Caco-2 (cell line): Measurements from ENCODE around the gene PNKD. TPM values are rescaled to one million over a fixed set of nuclear protein-coding genes. Genes with fewer than 3 reads are reported as not detected.

Experiments
- BruUV-seq: library from RNA; stranded (reverse); fragments of 400-500 nt; replicated peaks from 2 replicates; lab custom pipeline; 2021; lab: Mats Ljungman, UMichigan
- CTCF ChIA-PET: fragments of 300-600 bp; sonication (Branson Sonifier 250); formaldehyde crosslinking; loops from one replicate; lab custom pipeline; 2022; ENCODE audit warnings: antibody characterized with exemption; lab: Charles Lee
- POLR2A ChIA-PET: fragments of 300-600 bp; sonication (Branson Sonifier 250); formaldehyde crosslinking; loops from one replicate; lab custom pipeline; 2022; ENCODE audit warnings: antibody characterized with exemption; lab: Charles Lee
- DNase-seq, 2 experiments: peaks; one replicate each; pipeline versions ENCODE4 v3.0.0 to v3.0.0-alpha.2; 2020 to 2022
- H3K27me3 ChIP-seq: replicated peaks from 2 replicates; pipeline ENCODE4 v1.6.0; 2011; ENCODE audit warnings: low read length; ENCODE audit not compliant: control insufficient read depth, insufficient read depth
- H3K36me3 ChIP-seq: 2 replicates; pipeline ENCODE4 v1.5.1; 2011; ENCODE audit warnings: low read length; ENCODE audit not compliant: control insufficient read depth, insufficient read depth
- H3K4me1 ChIP-seq: fragments of 250-450 bp; sonication (Bioruptor Pico); 2 replicates; pipeline ENCODE4 v1.5.1; 2020; ENCODE audit warnings: mild to moderate bottlenecking
- H3K4me3 ChIP-seq: 2 replicates; pipeline ENCODE4 v1.5.1; 2011; ENCODE audit warnings: low read depth, mild to moderate bottlenecking, control low read depth, low read length
- H3K9me3 ChIP-seq: fragments of 250-450 bp; sonication (Bioruptor Pico); 2 replicates; pipeline ENCODE4 v1.5.1; 2020; ENCODE audit warnings: mild to moderate bottlenecking, moderate library complexity
- H3K27ac Mint-ChIP-seq: one replicate; pipeline ENCODE4 v1.8.0; 2022; ENCODE audit warnings: mixed read lengths; ENCODE audit not compliant: unreplicated experiment
- H3K27me3 Mint-ChIP-seq: one replicate; pipeline ENCODE4 v1.8.0; 2022; ENCODE audit warnings: mixed read lengths; ENCODE audit not compliant: insufficient read depth, unreplicated experiment
- H3K36me3 Mint-ChIP-seq: one replicate; pipeline ENCODE4 v1.8.0; 2022; ENCODE audit warnings: mild to moderate bottlenecking, mixed read lengths; ENCODE audit not compliant: insufficient read depth, unreplicated experiment
- H3K4me1 Mint-ChIP-seq: one replicate; pipeline ENCODE4 v1.8.0; 2022; ENCODE audit warnings: low read depth, mixed read lengths; ENCODE audit not compliant: unreplicated experiment
- H3K4me3 Mint-ChIP-seq: one replicate; pipeline ENCODE4 v1.8.0; 2022; ENCODE audit warnings: mild to moderate bottlenecking, moderate library complexity, mixed read lengths; ENCODE audit not compliant: unreplicated experiment
- H3K9me3 Mint-ChIP-seq: one replicate; pipeline ENCODE4 v1.8.0; 2022; ENCODE audit warnings: mixed read lengths; ENCODE audit not compliant: unreplicated experiment
- CTCF ChIP-seq, 2 experiments: fragments of 200-600 bp in 1 of 2; IDR thresholded peaks; 1 replicate in 1 of 2; 2 replicates in 1 of 2; pipeline versions ENCODE4 v1.5.1 to v1.8.0; 2011 to 2022; ENCODE audit warnings: antibody characterized with exemption in 1 of 2, control low read depth in 1 of 2, inconsistent platforms in 1 of 2, low read depth in 1 of 2, low read length in 1 of 2, mild to moderate bottlenecking in 1 of 2, moderate library complexity in 1 of 2; ENCODE audit not compliant: insufficient read depth in 1 of 2, severe bottlenecking in 1 of 2, unreplicated experiment in 1 of 2
- intact Hi-C: fragments of 100-400 bp; cut with micrococcal nuclease; formaldehyde crosslinking; loops from one replicate; pipeline ENCODE4 v1.10.0; 2022; ENCODE audit not compliant: unreplicated experiment
- total RNA-seq: library from RNA; stranded (reverse); gene quantifications from 2 replicates; pipeline ENCODE4 v1.2.3, GENCODE V29; 2022

PNKD gene
- total RNA-seq, 1 experiment from 2014 or later: 39.2 TPM

GRCh38 chr2:218236829-218237228, 33.5 kb upstream of the PNKD start:
- TF ChIP-seq CTCF (IDR thresholded peaks at IDR 0.05; ENCODE audit: insufficient read depth in 1 of 2, low read depth in 1 of 2, low read length in 1 of 2, severe bottlenecking in 1 of 2, unreplicated experiment in 1 of 2): no peak
- Histone ChIP-seq H3K27me3 (no peaks in the 10 kb centered on the region), H3K4me3 (no peak overlapping the region), H3K4me1 (peaks cover 16% of the 10 kb centered on the region), H3K9me3 (no peaks in the 10 kb centered on the region), H3K36me3 (peaks cover 1% of the 10 kb centered on the region; the same call in 1 of the 2 replicates)
- Mint-ChIP-seq H3K27me3 (no peaks in the 10 kb centered on the region), H3K9me3 (no peaks in the 10 kb centered on the region), H3K36me3 (peaks cover 99% of the 10 kb centered on the region), H3K27ac (no peak overlapping the region), H3K4me3 (no peak overlapping the region), H3K4me1 (peaks cover 19% of the 10 kb centered on the region)
- no peak for DNase-seq
- intact Hi-C loops: no loop called here
- no TSS peak for BruUV-seq
- ChIA-PET CTCF (no interaction called here), POLR2A (no interaction called here)

- H3K27me3 Mint-ChIP-seq: no peaks in the 10 kb centered on the region
- H3K36me3 Mint-ChIP-seq: peaks cover 98% of the 10 kb centered on the region
Observed at GRCh38 chr2:218238887-218239286, 31.4 kb upstream of the PNKD start.

GRCh38 chr2:218244204-218244603, 26.1 kb upstream of the PNKD start:
- no peaks in the 10 kb centered on the region for H3K9me3 Mint-ChIP-seq
- H3K4me3 Mint-ChIP-seq: no peak overlapping the region
- DNase-seq: no peak
- intact Hi-C loops: no loop called here
- Histone ChIP-seq H3K36me3 (peaks cover 8% of the 10 kb centered on the region), H3K4me3 (no peak overlapping the region), H3K27me3 (no peaks in the 10 kb centered on the region), H3K9me3 (no peaks in the 10 kb centered on the region), H3K4me1 (no peaks in the 10 kb centered on the region)
- CTCF ChIA-PET: interaction anchor here (1.0 kb wide), 1 partner anchor 13 kb away, joined by 4 read pairs; no protein-coding TSS in a partner anchor
- BruUV-seq: no TSS peak
- H3K27me3 Mint-ChIP-seq: no peaks in the 10 kb centered on the region
- no peak for TF ChIP-seq CTCF (IDR thresholded peaks at IDR 0.05; ENCODE audit: insufficient read depth in 1 of 2, low read depth in 1 of 2, low read length in 1 of 2, severe bottlenecking in 1 of 2, unreplicated experiment in 1 of 2)
- H3K36me3 Mint-ChIP-seq: peaks cover 98% of the 10 kb centered on the region
- H3K4me1 Mint-ChIP-seq: peaks cover 12% of the 10 kb centered on the region
- H3K27ac Mint-ChIP-seq: no peak overlapping the region
- POLR2A ChIA-PET: no interaction called here

More at GRCh38 chr2:218238887-218239286, 31.4 kb upstream of the PNKD start:
- Histone ChIP-seq H3K4me3 (no peak overlapping the region), H3K27me3 (no peaks in the 10 kb centered on the region), H3K36me3 (no peaks in the 10 kb centered on the region; the same call in none of the 2 replicates), H3K9me3 (no peaks in the 10 kb centered on the region), H3K4me1 (peaks cover 10% of the 10 kb centered on the region)
- POLR2A ChIA-PET: interaction anchor here (0.9 kb wide), 1 partner anchor 14 kb away, joined by 3 read pairs; no protein-coding TSS in a partner anchor
- TF ChIP-seq CTCF (IDR thresholded peaks at IDR 0.05; ENCODE audit: insufficient read depth in 1 of 2, low read depth in 1 of 2, low read length in 1 of 2, severe bottlenecking in 1 of 2, unreplicated experiment in 1 of 2): no peak
- intact Hi-C loops: no loop called here
- CTCF ChIA-PET: interaction anchor here (0.7 kb wide), 1 partner anchor 31 kb away, joined by 5 read pairs; no protein-coding TSS in a partner anchor
- DNase-seq: no peak
- Mint-ChIP-seq H3K27ac (no peak overlapping the region), H3K4me3 (no peak overlapping the region), H3K9me3 (no peaks in the 10 kb centered on the region), H3K4me1 (peaks cover 10% of the 10 kb centered on the region)
- BruUV-seq: no TSS peak
